HG03066 (cell line): ENCODE results near the gene SRRD.

Experiments used
- ATAC-seq: cut with Tn5 transposase; IDR thresholded peaks from one replicate; pipeline ENCODE4 v1.9.1; 2021; ENCODE audit warnings: low read depth; ENCODE audit not compliant: unreplicated experiment

SRRD gene

GRCh38 chr22:26481112-26481693, 2.5 kb upstream of the SRRD start:
- ATAC-seq: no peak

GRCh38 chr22:26481694-26482093, 2.0 kb upstream of the SRRD start:
- ATAC-seq: no peak

GRCh38 chr22:26482161-26482560, 1.5 kb upstream of the SRRD start:
- no peak for ATAC-seq

DNA sequence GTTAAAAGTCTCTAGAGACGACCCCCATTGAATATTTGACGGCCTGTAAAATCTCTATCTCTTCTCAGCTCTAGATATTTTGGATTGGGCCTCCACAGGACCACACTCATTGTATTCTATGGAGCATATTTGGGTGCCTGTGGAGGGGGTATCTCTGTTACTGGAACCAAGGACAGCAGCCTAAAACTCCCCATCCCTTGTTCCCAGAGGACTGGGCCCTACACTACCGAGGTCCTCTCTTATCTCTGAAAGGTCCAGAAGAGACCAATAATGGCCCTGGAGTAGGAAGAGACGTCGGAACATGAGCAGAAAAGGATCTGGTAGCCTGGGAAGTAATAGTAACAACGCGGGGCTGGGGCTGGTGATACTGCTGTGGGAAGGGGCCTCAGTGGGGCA, 636 bp upstream of the SRRD start:
- ATAC-seq: no peak

- no peak for ATAC-seq
Observed at GRCh38 chr22:26484360-26484706, 656 bp downstream of the SRRD start.

DNA sequence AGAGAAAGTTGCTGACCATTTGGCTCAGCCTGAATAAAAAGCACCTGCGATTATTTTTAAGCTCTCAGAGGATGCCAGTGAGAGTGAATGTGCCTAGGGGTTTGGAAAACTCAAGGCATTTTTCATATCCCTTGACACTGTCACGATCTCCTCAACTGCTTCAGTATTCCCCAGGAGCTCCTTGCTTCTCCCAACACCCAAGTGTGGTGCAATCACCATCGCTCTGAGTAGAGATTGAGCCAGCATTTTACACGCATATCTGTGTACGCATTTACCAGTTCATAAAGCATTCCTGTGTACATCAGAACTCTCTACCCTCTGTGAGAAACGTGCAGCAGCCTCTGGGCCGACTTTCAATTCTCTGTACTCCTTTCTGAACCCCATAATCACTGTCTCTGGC, 1.3 kb downstream of the SRRD start:
- no peak for ATAC-seq

DNA sequence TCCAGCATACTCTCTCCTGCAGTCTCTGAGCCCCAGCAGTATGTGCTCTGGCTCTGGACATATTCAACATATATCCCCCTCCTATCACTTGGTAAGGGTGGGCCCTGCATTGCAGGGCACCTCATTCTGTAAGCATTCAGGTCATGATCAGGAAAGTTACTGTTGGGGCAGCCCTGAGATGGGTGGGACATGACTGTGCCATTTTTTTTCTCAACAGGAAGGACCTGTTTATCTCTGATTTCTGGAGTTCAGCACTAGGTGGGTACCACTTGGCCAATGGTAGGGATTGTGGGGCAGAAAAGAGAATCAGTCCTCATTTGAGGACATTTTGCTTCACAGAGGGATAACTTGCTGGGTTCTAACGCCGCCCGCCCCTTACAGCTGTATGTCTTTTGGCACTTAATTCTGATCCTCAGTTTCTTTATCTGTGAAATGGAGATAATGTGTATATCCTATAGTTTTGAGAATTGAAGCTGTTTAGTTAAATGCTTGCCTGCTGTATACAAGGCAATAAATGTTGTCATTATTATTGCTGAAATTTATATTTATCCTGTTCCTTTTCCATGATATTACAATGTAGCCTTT, 2.2 kb downstream of the SRRD start:
- ATAC-seq: no peak

DNA sequence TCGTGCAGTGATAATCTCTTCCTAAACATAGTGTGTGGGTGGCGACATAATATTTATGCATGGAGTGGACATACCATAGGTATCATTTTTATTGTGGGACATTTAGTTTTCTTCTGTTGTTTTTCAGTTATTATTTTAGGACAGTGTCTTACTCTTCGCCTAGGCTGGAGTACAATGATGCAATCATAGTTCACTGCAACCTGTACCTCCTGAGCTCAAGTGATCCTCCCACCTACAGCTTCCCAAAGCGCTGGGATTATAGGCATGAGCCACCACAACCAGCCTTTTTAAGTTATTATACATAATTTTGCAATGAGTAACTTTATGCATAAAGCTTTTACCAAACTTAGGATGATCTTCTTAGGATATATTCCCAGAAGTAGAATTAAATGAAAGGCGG, 2.7 kb downstream of the SRRD start:
- ATAC-seq: no peak

GRCh38 chr22:26487996-26488395, 4.3 kb downstream of the SRRD start:
- no peak for ATAC-seq

DNA sequence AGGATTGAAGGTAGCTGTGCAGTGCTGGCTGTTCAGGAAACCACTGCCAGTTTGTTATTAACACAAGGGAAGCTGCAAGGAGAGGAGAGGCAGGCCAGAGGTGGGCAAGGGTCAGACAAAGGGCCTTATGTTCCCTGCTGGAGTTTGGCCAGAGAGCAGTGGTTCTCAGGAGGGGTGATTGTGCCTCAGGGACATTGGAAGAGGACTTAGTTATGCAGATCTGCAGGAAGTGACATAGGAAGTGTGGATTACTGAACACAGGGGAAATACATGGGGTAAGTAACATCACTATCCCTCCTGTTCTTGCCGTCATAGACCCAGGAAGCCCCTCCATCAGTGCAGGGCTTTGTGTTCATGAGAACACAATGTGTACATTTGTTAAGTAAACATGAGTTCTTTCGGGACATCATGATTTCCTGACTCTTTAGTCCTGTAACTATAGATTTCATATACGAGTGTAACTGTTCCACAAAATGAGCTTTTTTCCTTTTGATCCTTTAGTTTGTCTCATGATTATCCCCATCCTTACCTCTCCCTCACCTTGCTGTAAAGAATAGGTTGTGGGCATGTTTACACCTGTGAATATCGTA, 5.9 kb downstream of the SRRD start:
- no peak for ATAC-seq

GRCh38 chr22:26492220-26492619, 8.5 kb downstream of the SRRD start:
- no peak for ATAC-seq

DNA sequence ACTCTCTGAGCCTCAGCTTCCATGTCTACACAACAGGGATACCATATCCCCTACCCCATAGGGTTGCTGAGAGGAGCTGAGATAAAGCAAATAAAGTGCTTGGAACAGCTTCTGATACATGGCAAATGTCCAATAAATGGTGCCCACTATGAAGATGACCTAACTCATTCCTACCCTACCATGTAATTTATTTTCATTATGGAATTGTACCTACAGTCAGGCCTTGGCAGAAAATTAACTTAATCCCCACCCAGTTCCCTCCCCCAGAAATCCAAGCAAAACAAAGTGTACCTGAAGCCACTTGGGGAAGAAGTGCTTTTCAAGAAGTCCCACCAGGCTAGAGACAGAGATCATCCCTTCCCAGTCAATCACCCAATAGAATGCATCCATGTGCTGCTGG, 10.8 kb downstream of the SRRD start:
- ATAC-seq: no peak

DNA sequence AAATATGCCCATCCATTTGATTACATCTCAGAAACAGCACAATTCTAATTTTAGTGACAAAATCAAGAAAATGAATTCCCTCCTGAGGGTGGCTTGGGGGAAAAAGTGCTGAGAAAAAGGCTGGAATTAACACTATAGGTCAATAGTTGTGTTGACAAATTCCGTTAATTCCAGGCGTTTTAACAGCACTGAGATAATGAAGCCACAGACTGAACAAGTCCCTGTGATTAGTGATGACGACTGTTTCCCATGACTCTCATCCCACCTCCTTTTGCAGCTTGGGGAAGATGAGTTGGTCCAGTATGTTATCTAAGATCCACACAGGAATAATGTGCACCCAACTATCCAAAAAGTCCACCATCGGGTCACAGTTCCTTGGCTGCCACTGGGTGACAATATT, 12.8 kb downstream of the SRRD start:
- ATAC-seq: no peak

DNA sequence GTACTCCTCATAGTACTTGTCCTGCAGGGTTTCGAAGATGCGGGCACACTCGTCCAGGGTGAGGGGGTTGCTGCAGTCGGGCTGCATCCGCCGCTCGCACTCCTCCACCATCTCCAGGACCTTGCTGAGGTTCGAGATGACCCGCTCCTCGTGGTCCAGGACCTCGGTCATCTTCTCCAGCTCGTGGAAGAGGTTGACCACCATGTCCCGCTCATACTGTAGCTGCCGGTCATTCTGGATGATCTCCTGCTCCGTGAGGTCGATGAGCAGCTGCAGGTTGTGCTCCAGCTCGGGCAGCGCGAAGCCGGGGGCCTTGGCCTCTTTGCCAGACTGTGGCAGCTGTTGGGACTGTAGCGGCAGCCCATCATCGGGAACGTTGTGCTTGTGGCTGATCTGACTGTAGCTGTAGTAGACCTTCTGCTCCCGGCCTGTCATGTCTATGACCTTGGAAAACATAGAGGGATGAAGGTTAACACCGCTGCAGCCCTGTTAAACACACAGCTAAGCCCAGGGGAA, 15.6 kb downstream of the SRRD start:
- ATAC-seq: no peak

GRCh38 chr22:26501996-26502395, 18.3 kb downstream of the SRRD start:
- ATAC-seq: no peak

GRCh38 chr22:26502688-26503561, 19.2 kb downstream of the SRRD start:
- ATAC-seq: no peak

- ATAC-seq: no peak
Observed at GRCh38 chr22:26503758-26504157, 20.1 kb downstream of the SRRD start.

DNA sequence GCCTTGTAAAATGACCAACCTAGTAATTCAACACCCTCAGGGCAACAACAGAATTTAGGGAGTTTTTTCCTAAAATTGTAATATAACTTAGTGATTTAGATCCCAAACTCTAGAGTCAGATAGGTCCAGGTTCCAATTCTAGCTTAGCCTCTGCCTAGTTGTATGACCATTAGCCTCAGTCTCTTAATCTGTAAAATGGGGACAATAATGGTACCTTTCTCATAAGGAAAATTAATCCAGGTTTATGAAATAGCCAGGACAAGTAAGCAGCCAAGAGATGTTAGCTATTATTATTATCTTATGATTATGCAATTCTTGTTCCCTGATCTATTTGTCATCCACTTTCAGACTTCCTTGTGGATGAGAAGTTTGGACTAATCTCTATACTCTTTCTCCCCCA, 24.5 kb downstream of the SRRD start:
- no peak for ATAC-seq

DNA sequence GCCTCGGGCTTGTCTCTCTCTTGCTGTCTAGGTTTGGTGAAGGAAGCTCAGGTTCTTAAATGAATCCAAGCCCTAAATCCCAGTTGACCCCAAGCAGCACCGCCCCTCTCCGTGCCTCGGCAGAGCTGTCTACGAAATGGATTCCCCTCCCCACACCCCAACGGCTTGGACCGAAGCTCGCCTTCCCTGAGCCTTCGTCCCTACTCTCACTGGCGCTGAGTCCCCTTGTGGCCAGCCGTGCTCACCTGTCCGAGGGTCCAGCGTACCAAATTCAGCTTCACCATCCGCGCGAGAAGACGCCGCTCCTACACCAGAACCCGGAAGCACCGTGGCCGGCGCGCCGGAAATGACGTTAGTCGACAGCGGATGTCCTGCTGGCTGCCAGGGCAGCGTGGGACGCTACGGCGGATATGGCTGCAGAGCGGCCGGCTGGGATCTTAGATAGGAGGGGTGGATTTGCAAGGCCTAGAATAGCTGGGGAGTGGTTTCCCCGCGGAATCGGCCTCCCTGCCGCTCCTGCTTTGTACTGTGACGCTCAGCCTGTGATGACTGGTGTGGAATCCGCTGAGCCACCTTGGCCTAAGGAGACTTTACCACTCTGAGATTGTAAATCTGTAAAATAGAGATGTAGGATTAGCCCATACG, 28.6 kb downstream of the SRRD start, which contains the start of gene TFIP11:
Gene TFIP11 (minus strand): TSS at position 325 of the 645 bp plus-strand sequence. CDS start 2,201 bp downstream, outside the sequence.
- peak; percentile 89 for ATAC-seq

- ATAC-seq: no peak
Observed at GRCh38 chr22:26513838-26514237, 30.2 kb downstream of the SRRD start.
